AG10803 (cell line): ENCODE data around the gene EHBP1.

Experiments used
- DNase-seq: peaks from one replicate; pipeline ENCODE4 v3.0.0; 2010; ENCODE audit warnings: low read depth
- H3K4me3 ChIP-seq: 2 replicates; pipeline ENCODE4 v1.5.1; 2011; ENCODE audit warnings: mild to moderate bottlenecking, low read length, control low read depth
- CTCF ChIP-seq: conservative IDR thresholded peaks from 2 replicates; pipeline ENCODE4 v1.5.1; 2011; ENCODE audit warnings: mild to moderate bottlenecking, low read length, control low read depth, inconsistent platforms

The EHBP1 gene

GRCh38 chr2:62685256-62685655 lies 20.3 kb upstream of the EHBP1 start:
- no peak for DNase-seq
- no peak for TF ChIP-seq CTCF

GRCh38 chr2:62686012-62686685 lies 19.4 kb upstream of the EHBP1 start:
- no peak overlapping the region for H3K4me3 ChIP-seq
- TF ChIP-seq CTCF = no peak
- no peak for DNase-seq

More at GRCh38 chr2:62685256-62685655, 20.3 kb upstream of the EHBP1 start:
- H3K4me3 ChIP-seq = no peak overlapping the region

- TF ChIP-seq CTCF = no peak
- DNase-seq = no peak
- no peak overlapping the region for H3K4me3 ChIP-seq
Measured at GRCh38 chr2:62687636-62688035, 17.9 kb upstream of the EHBP1 start.

GRCh38 chr2:62688771-62689170 lies 16.7 kb upstream of the EHBP1 start:
- DNase-seq = no peak
- TF ChIP-seq CTCF = no peak
- no peak overlapping the region for H3K4me3 ChIP-seq

- H3K4me3 ChIP-seq = no peak overlapping the region
- TF ChIP-seq CTCF = no peak
- DNase-seq = no peak
Measured at GRCh38 chr2:62691186-62691585, 14.3 kb upstream of the EHBP1 start.

- no peak for TF ChIP-seq CTCF
- H3K4me3 ChIP-seq = no peak overlapping the region
- DNase-seq = no peak
Measured at GRCh38 chr2:62692225-62692624, 13.3 kb upstream of the EHBP1 start.

GRCh38 chr2:62698653-62699052 lies 6.9 kb upstream of the EHBP1 start:
- no peak for TF ChIP-seq CTCF
- H3K4me3 ChIP-seq = no peak overlapping the region
- peak; percentile 43 for DNase-seq
